Endothelial cell of umbilical vein (primary cell): Measurements from ENCODE around the gene CD44. TPM values are rescaled to one million over a fixed set of nuclear protein-coding genes. Genes with fewer than 3 reads are reported as not detected.

Experiments used
- BruUV-seq: library from RNA; stranded (reverse); fragments of 400-500 nt; replicated peaks from 2 replicates; lab custom pipeline; 2021; lab: Mats Ljungman, UMichigan
- CTCF ChIA-PET: fragments of 300-600, 350-600 bp; sonication (Branson Sonifier 250); formaldehyde crosslinking; loops from one replicate; lab custom pipeline; 2021; ENCODE audit warnings: antibody characterized with exemption, inconsistent platforms; lab: Charles Lee
- POLR2A ChIA-PET: fragments of 300-600, 350-600 bp; sonication (Branson Sonifier 250); formaldehyde crosslinking; loops from one replicate; lab custom pipeline; 2021; ENCODE audit warnings: antibody characterized with exemption, inconsistent platforms; lab: Charles Lee
- DNase-seq: peaks from one replicate; pipeline ENCODE4 v3.0.0-alpha.2; 2011; ENCODE audit warnings: low read depth, low spot score
- FAIRE-seq: peaks from 2 replicates; lab custom pipeline; 2011; peaks lifted over from hg19 to GRCh38; lab: Jason Lieb, UNC
- H2AFZ ChIP-seq: 2 replicates; pipeline ENCODE4 v1.6.0; 2012; ENCODE audit warnings: low read depth, low read length, control low read depth, inconsistent platforms
- H3K27ac ChIP-seq: 2 replicates; pipeline ENCODE4 v1.5.1; 2011; ENCODE audit warnings: low read depth, mild to moderate bottlenecking, control low read depth, low read length, moderate library complexity; ENCODE audit not compliant: insufficient read depth
- H3K27me3 ChIP-seq, 2 experiments: 2 replicates each; pipeline versions ENCODE4 v1.6.0 to v1.6.1; 2011; ENCODE audit warnings: low read length in 2 of 2, mixed read lengths in 1 of 2; ENCODE audit not compliant: control insufficient read depth in 2 of 2, insufficient read depth in 2 of 2
- H3K36me3 ChIP-seq, 2 experiments: 2 replicates in 1 of 2; 3 replicates in 1 of 2; pipeline ENCODE4 v1.5.1; 2011; ENCODE audit warnings: low read length in 2 of 2, mild to moderate bottlenecking in 1 of 2, moderate library complexity in 1 of 2; ENCODE audit not compliant: control insufficient read depth in 2 of 2, insufficient read depth in 2 of 2; ENCODE audit errors: extremely low read depth in 1 of 2
- H3K4me1 ChIP-seq: 3 replicates; pipeline ENCODE4 v1.5.1; 2011; ENCODE audit warnings: mild to moderate bottlenecking, low read length; ENCODE audit not compliant: control insufficient read depth, insufficient read depth; ENCODE audit errors: extremely low read depth
- H3K4me2 ChIP-seq: 2 replicates; pipeline ENCODE4 v1.6.1; 2011; ENCODE audit warnings: low read length, control low read depth, mixed read lengths; ENCODE audit not compliant: insufficient read depth
- H3K4me3 ChIP-seq, 3 experiments: fragments of 200-600 bp in 1 of 3; sonication (generic), shearing (Covaris generic) in 1 of 3; replicated peaks in 1 of 3; 2 replicates each; pipeline ENCODE4 v1.5.1; 2011 to 2016; ENCODE audit warnings: control low read depth in 3 of 3, low read length in 3 of 3, mild to moderate bottlenecking in 2 of 3, inconsistent platforms in 1 of 3, low read depth in 1 of 3, moderate library complexity in 1 of 3; ENCODE audit not compliant: insufficient read depth in 1 of 3
- H3K79me2 ChIP-seq: 2 replicates; pipeline ENCODE4 v1.6.0; 2012; ENCODE audit warnings: low read length, inconsistent platforms; ENCODE audit not compliant: control insufficient read depth, insufficient read depth
- H3K9ac ChIP-seq: replicated peaks from 2 replicates; pipeline ENCODE3; 2011; ENCODE audit warnings: low read length, control low read depth; ENCODE audit not compliant: insufficient read depth; ENCODE audit errors: extremely low read depth
- H3K9me1 ChIP-seq: replicated peaks from 3 replicates; pipeline ENCODE4 v1.6.0; 2011; ENCODE audit warnings: mild to moderate bottlenecking, low read length; ENCODE audit not compliant: control insufficient read depth, insufficient read depth; ENCODE audit errors: extremely low read depth
- H3K9me3 ChIP-seq: replicated peaks from 2 replicates; pipeline ENCODE4 v1.5.1; 2012; ENCODE audit warnings: low read length, inconsistent platforms; ENCODE audit not compliant: control insufficient read depth, insufficient read depth
- H4K20me1 ChIP-seq: replicated peaks from 2 replicates; pipeline ENCODE3; 2011; ENCODE audit warnings: mild to moderate bottlenecking, low read length; ENCODE audit not compliant: control insufficient read depth, insufficient read depth; ENCODE audit errors: extremely low read depth
- CTCF ChIP-seq, 2 donors: IDR thresholded peaks; 1 replicate in 1 of 2; 2 replicates in 1 of 2; pipeline ENCODE4 v1.5.1; 2011; ENCODE audit warnings: low read length in 2 of 2, mild to moderate bottlenecking in 2 of 2, moderate library complexity in 2 of 2, control low read depth in 1 of 2, inconsistent platforms in 1 of 2, low read depth in 1 of 2; ENCODE audit not compliant: insufficient read depth in 1 of 2; ENCODE audit errors: extremely low read depth in 1 of 2
- EZH2 ChIP-seq: IDR thresholded peaks from 2 replicates; pipeline ENCODE4 v1.6.1; 2012; ENCODE audit warnings: borderline replicate concordance, low read depth, mild to moderate bottlenecking, moderate library complexity, low read length, inconsistent platforms; ENCODE audit not compliant: severe bottlenecking
- FOS ChIP-seq: IDR thresholded peaks from 2 replicates; pipeline ENCODE4 v1.6.1; 2011; ENCODE audit warnings: mild to moderate bottlenecking, low read length, moderate library complexity, borderline replicate concordance; ENCODE audit not compliant: insufficient read depth
- GATA2 ChIP-seq: IDR thresholded peaks from 2 replicates; pipeline ENCODE4 v1.7.0; 2011; ENCODE audit warnings: low read depth, mild to moderate bottlenecking, moderate library complexity, mixed read lengths, low read length; ENCODE audit not compliant: insufficient read length, insufficient read depth
- JUN ChIP-seq: IDR thresholded peaks from 2 replicates; pipeline ENCODE4 v1.6.1; 2011; ENCODE audit warnings: borderline replicate concordance, low read depth; ENCODE audit not compliant: insufficient read length, insufficient read depth
- MAX ChIP-seq: IDR thresholded peaks from 2 replicates; pipeline ENCODE4 v1.6.1; 2011; ENCODE audit not compliant: insufficient read depth, insufficient read length
- MYC ChIP-seq: IDR thresholded peaks from one replicate; pipeline ENCODE4 v1.6.1; 2011; ENCODE audit warnings: mild to moderate bottlenecking, low read depth, low read length
- POLR2AphosphoS5 ChIP-seq: IDR thresholded peaks from 2 replicates; pipeline ENCODE4 v1.6.1; 2012; ENCODE audit warnings: low read depth, mild to moderate bottlenecking, control low read depth, low read length, moderate library complexity; ENCODE audit not compliant: insufficient read depth
- dilution Hi-C: fragments of 300-500 bp; cut with MboI; formaldehyde crosslinking; loops from one replicate; pipeline ENCODE4 v1.15.0; 2019; ENCODE audit warnings: low sequenced_read_pairs; ENCODE audit not compliant: extremely low pct_ligation_motif_present
- intact Hi-C: fragments of 100-400 bp; cut with micrococcal nuclease; formaldehyde crosslinking; loops from one replicate; pipeline ENCODE4 v1.10.0; 2022
- polyA plus RNA-seq, 4 experiments: library from polyadenylated mRNA; depleted of rRNA in 3 of 4; stranded (reverse) in 3 of 4; unstranded in 1 of 4; fragments of >200 nt; gene quantifications; 2 replicates each; pipeline versions ENCODE4 v1.2.1 to v1.2.3, GENCODE V29; 2011 to 2012; ENCODE audit warnings: missing spikeins in 1 of 4
- total RNA-seq: library from RNA; stranded (reverse); gene quantifications from 2 replicates; pipeline ENCODE4 v1.2.3, GENCODE V29; 2021

The CD44 gene
- total and polyA plus RNA-seq, 2 donors (not counting 3 experiments of a cell fraction or from before 2014, with no cell fraction given), result 25.5 to 26.3 TPM

GRCh38 chr11:35267504-35267903 is 128.5 kb downstream of the CD44 start:
- intact Hi-C loops, result no loop called here
- H3K79me2 ChIP-seq, result no peaks in the 10 kb centered on the region
- H3K4me1 ChIP-seq, result no peaks in the 10 kb centered on the region
- no peaks in the 10 kb centered on the region for H3K9me1 ChIP-seq
- ChIA-PET CTCF (interaction anchor here (0.8 to 1.1 kb wide), 3 partner anchors 8 to 38 kb away, joined by 3 read pairs; no protein-coding TSS in a partner anchor), POLR2A (interaction anchor here (0.6 kb wide), 1 partner anchor 351 kb away, joined by 5 read pairs; the partner anchor contains the start of gene APIP)
- peaks cover 6 to 12% of the 10 kb centered on the region in 2 experiments for H3K27me3 ChIP-seq
- dilution Hi-C loops, result no loop called here
- BruUV-seq, result no TSS peak
- no peak for TF ChIP-seq POLR2AphosphoS5
- TF ChIP-seq CTCF (IDR thresholded peaks at IDR 0.05; ENCODE audit: extremely low read depth in 1 of 2, insufficient read depth in 1 of 2, low read depth in 1 of 2, low read length in 2 of 2), result no peak
- no peak for TF ChIP-seq MAX
- TF ChIP-seq GATA2, result no peak
- TF ChIP-seq MYC, result no peak
- no peak for TF ChIP-seq FOS
- TF ChIP-seq EZH2, result no peak
- no peak for TF ChIP-seq JUN
- DNase-seq, result no peak
- H4K20me1 ChIP-seq, result no peaks in the 10 kb centered on the region
- H3K4me3 ChIP-seq, result no peak overlapping the region
- H3K9me3 ChIP-seq, result no peaks in the 10 kb centered on the region
- no peak overlapping the region for H3K27ac ChIP-seq
- H3K4me2 ChIP-seq, result no peak overlapping the region
- no peak overlapping the region for H3K9ac ChIP-seq
- no peaks in the 10 kb centered on the region for H3K36me3 ChIP-seq
- no peak overlapping the region for H2AFZ ChIP-seq
- FAIRE-seq, result no peak
